Vagina (tissue), 2 donors: ENCODE results near the gene ACOX2. TPM values are rescaled to one million over a fixed set of nuclear protein-coding genes. Genes with fewer than 3 reads are reported as not detected.

Experiments
- DNase-seq, 2 donors: peaks; one replicate each; pipeline ENCODE4 v3.0.0-alpha.2; 2017; ENCODE audit errors: extremely low spot score in 2 of 2
- H3K27ac ChIP-seq: fragments of 200-600 bp; sonication (generic); one replicate; pipeline ENCODE4 v1.5.1; 2019
- H3K27me3 ChIP-seq: fragments of 200-600 bp; sonication (generic); one replicate; pipeline ENCODE4 v1.5.1; 2019
- H3K36me3 ChIP-seq, 2 donors: fragments of 200-600 bp; sonication (generic); one replicate each; pipeline ENCODE4 v1.5.1; 2017 to 2019
- H3K4me1 ChIP-seq: fragments of 200-600 bp; sonication (generic); one replicate; pipeline ENCODE4 v1.5.1; 2019
- H3K4me3 ChIP-seq, 2 donors: fragments of 200-600 bp; sonication (generic); 1 replicate in 1 of 2; 2 replicates in 1 of 2; pipeline ENCODE4 v1.5.1; 2016 to 2019
- H3K9me3 ChIP-seq: fragments of 200-600 bp; sonication (generic); one replicate; pipeline ENCODE4 v1.5.1; 2019
- POLR2A ChIP-seq, 2 donors: fragments of 450-650 bp; IDR thresholded peaks; one replicate each; pipeline ENCODE4 v1.6.1; 2017; ENCODE audit warnings: antibody characterized with exemption in 2 of 2, mild to moderate bottlenecking in 2 of 2, moderate library complexity in 2 of 2
- POLR2AphosphoS5 ChIP-seq, 2 donors: sonication (generic); formaldehyde crosslinking; IDR thresholded peaks; one replicate each; pipeline ENCODE4 v1.9.0; 2017; ENCODE audit warnings: antibody characterized with exemption in 2 of 2, mild to moderate bottlenecking in 2 of 2, low read depth in 1 of 2; ENCODE audit not compliant: insufficient read depth in 1 of 2
- intact Hi-C: fragments of 100-400 bp; cut with DNase I; formaldehyde crosslinking; loops from one replicate; pipeline ENCODE4 v1.15.1; 2023
- total RNA-seq: library from RNA; depleted of rRNA; stranded (reverse); fragments of >200 nt; gene quantifications from one replicate; pipeline ENCODE4 v1.2.3, GENCODE V29; 2016
- TF ChIP-seq, protein P1 (sequence below), 3 experiments: fragments of 450-650 bp in 2 of 3; fragments of 200-600 bp in 1 of 3; sonication (generic) in 1 of 3; IDR thresholded peaks; one replicate each; pipeline ENCODE4 v1.5.1; 2017 to 2019; ENCODE audit warnings: antibody characterized with exemption in 3 of 3, mild to moderate bottlenecking in 2 of 3, moderate library complexity in 2 of 3

The ACOX2 gene
- total RNA-seq, 1 donor from 2014 or later = 24.8 TPM

DNA sequence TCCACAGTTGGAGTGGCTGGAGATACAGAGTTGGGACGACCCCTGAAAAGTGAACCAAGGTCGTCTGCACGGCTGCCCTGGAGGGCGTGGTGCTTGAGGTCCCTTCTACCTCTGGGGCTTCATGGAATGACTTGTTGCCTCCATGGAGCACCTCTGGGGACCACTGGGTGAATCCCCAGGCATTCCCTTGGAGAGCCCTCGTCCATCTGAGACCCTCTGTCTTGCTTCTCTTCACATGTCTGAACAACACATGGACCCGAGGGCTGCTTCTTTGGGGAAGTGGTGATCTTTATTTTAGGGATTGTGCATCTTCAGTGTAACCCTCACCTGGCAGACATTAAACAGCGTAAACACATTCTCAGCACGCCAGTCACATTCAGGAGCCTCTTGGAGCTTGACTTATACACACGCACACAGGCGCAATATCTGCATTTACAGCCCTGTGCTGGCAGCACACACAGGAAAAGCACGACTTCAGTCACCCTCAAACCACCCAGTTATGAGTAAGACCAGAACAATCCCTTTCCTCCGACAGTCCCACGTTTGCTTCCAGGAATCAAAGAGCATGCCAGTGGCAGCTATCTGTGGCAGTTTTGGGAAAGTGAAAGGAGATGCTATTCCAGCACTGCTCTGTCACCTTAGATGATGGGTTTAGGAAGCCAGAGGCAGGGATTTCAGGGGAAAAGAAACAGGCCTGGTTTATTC is 27.6 kb upstream of the ACOX2 start:
- Histone ChIP-seq H3K27ac (no peak overlapping the region), H3K9me3 (no peaks in the 10 kb centered on the region), H3K4me3 (no peak overlapping the region), H3K27me3 (no peaks in the 10 kb centered on the region), H3K4me1 (peaks cover 11% of the 10 kb centered on the region), H3K36me3 (peaks cover 0 to 24% of the 10 kb centered on the region in 2 donors)
- DNase-seq = peak; percentile 70 to 74
- TF ChIP-seq POLR2AphosphoS5 (IDR thresholded peaks at IDR 0.05; ENCODE audit: insufficient read depth in 1 of 2, low read depth in 1 of 2) (no peak), POLR2A (IDR thresholded peaks at IDR 0.05) (no peak)
- TF ChIP-seq, protein P1, sequence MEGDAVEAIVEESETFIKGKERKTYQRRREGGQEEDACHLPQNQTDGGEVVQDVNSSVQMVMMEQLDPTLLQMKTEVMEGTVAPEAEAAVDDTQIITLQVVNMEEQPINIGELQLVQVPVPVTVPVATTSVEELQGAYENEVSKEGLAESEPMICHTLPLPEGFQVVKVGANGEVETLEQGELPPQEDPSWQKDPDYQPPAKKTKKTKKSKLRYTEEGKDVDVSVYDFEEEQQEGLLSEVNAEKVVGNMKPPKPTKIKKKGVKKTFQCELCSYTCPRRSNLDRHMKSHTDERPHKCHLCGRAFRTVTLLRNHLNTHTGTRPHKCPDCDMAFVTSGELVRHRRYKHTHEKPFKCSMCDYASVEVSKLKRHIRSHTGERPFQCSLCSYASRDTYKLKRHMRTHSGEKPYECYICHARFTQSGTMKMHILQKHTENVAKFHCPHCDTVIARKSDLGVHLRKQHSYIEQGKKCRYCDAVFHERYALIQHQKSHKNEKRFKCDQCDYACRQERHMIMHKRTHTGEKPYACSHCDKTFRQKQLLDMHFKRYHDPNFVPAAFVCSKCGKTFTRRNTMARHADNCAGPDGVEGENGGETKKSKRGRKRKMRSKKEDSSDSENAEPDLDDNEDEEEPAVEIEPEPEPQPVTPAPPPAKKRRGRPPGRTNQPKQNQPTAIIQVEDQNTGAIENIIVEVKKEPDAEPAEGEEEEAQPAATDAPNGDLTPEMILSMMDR (IDR thresholded peaks at IDR 0.05) = no peak
- intact Hi-C loops = no loop called here

GRCh38 chr3:58564054-58564453 is 27.1 kb upstream of the ACOX2 start:
- intact Hi-C loops = no loop called here
- TF ChIP-seq POLR2AphosphoS5 (IDR thresholded peaks at IDR 0.05; ENCODE audit: insufficient read depth in 1 of 2, low read depth in 1 of 2) (no peak), POLR2A (IDR thresholded peaks at IDR 0.05) (no peak)
- TF ChIP-seq, protein P1 (IDR thresholded peaks at IDR 0.05) = no peak
- no peak overlapping the region for H3K4me3 ChIP-seq
- no peaks in the 10 kb centered on the region for H3K27me3 ChIP-seq
- peaks cover 0 to 24% of the 10 kb centered on the region in 2 donors for H3K36me3 ChIP-seq
- peak in 1 of 2 donors; percentile 61 for DNase-seq
- peaks cover 6% of the 10 kb centered on the region for H3K4me1 ChIP-seq
- no peak overlapping the region for H3K27ac ChIP-seq
- no peaks in the 10 kb centered on the region for H3K9me3 ChIP-seq

GRCh38 chr3:58563386-58564035 is 26.5 kb upstream of the ACOX2 start:
- Histone ChIP-seq H3K9me3 (no peaks in the 10 kb centered on the region), H3K36me3 (peaks cover 0 to 24% of the 10 kb centered on the region in 2 donors), H3K27ac (no peak overlapping the region), H3K27me3 (no peaks in the 10 kb centered on the region), H3K4me1 (peaks cover under 1% of the 10 kb centered on the region), H3K4me3 (no peak overlapping the region)
- no peak for TF ChIP-seq POLR2A (IDR thresholded peaks at IDR 0.05)
- no peak for TF ChIP-seq POLR2AphosphoS5 (IDR thresholded peaks at IDR 0.05; ENCODE audit: insufficient read depth in 1 of 2, low read depth in 1 of 2)
- TF ChIP-seq, protein P1 (IDR thresholded peaks at IDR 0.05) = no peak
- intact Hi-C loops = no loop called here
- peak; percentile 64 to 80 for DNase-seq

- Histone ChIP-seq H3K27ac (no peak overlapping the region), H3K27me3 (no peaks in the 10 kb centered on the region), H3K9me3 (no peaks in the 10 kb centered on the region), H3K4me1 (no peaks in the 10 kb centered on the region), H3K36me3 (peaks cover 0 to 18% of the 10 kb centered on the region in 2 donors), H3K4me3 (no peak overlapping the region)
- TF ChIP-seq, protein P1 (IDR thresholded peaks at IDR 0.05) = no peak
- no peak for TF ChIP-seq POLR2AphosphoS5 (IDR thresholded peaks at IDR 0.05; ENCODE audit: insufficient read depth in 1 of 2, low read depth in 1 of 2)
- no peak for TF ChIP-seq POLR2A (IDR thresholded peaks at IDR 0.05)
- peak; percentile 79 to 80 for DNase-seq
- intact Hi-C loops = no loop called here
Measured at GRCh38 chr3:58562498-58562897, 25.5 kb upstream of the ACOX2 start.
